ENCODE results near the gene ALX1. TPM values are rescaled to one million over a fixed set of nuclear protein-coding genes. Genes with fewer than 3 reads are reported as not detected.

The ALX1 gene
- total and polyA plus RNA-seq, 4 donors = not detected

GRCh38 chr12:85266356-85266755 is 13.7 kb upstream of the ALX1 start (continued):
- TF ChIP-seq, protein P1, sequence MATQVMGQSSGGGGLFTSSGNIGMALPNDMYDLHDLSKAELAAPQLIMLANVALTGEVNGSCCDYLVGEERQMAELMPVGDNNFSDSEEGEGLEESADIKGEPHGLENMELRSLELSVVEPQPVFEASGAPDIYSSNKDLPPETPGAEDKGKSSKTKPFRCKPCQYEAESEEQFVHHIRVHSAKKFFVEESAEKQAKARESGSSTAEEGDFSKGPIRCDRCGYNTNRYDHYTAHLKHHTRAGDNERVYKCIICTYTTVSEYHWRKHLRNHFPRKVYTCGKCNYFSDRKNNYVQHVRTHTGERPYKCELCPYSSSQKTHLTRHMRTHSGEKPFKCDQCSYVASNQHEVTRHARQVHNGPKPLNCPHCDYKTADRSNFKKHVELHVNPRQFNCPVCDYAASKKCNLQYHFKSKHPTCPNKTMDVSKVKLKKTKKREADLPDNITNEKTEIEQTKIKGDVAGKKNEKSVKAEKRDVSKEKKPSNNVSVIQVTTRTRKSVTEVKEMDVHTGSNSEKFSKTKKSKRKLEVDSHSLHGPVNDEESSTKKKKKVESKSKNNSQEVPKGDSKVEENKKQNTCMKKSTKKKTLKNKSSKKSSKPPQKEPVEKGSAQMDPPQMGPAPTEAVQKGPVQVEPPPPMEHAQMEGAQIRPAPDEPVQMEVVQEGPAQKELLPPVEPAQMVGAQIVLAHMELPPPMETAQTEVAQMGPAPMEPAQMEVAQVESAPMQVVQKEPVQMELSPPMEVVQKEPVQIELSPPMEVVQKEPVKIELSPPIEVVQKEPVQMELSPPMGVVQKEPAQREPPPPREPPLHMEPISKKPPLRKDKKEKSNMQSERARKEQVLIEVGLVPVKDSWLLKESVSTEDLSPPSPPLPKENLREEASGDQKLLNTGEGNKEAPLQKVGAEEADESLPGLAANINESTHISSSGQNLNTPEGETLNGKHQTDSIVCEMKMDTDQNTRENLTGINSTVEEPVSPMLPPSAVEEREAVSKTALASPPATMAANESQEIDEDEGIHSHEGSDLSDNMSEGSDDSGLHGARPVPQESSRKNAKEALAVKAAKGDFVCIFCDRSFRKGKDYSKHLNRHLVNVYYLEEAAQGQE (IDR thresholded peaks at IDR 0.05) = no peak
- TF ChIP-seq RAD21 (IDR thresholded peaks at IDR 0.05) = no peak

- TF ChIP-seq MAX (IDR thresholded peaks at IDR 0.05) (no peak), RXRA (IDR thresholded peaks at IDR 0.05) (no peak), FOXA2 (IDR thresholded peaks at IDR 0.05) (no peak), SP1 (IDR thresholded peaks at IDR 0.05) (no peak), TAF1 (conservative IDR thresholded peaks at IDR 0.05) (no peak), HNF4A (conservative IDR thresholded peaks at IDR 0.05) (no peak), CTCF (IDR thresholded peaks at IDR 0.05; ENCODE audit: low read depth, low read length, missing input control) (no peak), JUND (IDR thresholded peaks at IDR 0.05) (no peak), GABPA (IDR thresholded peaks at IDR 0.05 in 1 of 2, conservative IDR thresholded peaks at IDR 0.05 in 1 of 2) (no peak), FOXA1 (IDR thresholded peaks at IDR 0.05) (no peak)
- Histone ChIP-seq H3K4me3 (ENCODE audit: low read depth in 1 of 3, low read length in 3 of 3) (no peak overlapping the region), H3K4me1 (ENCODE audit: control insufficient read depth in 4 of 4, insufficient read depth in 4 of 4, low read length in 3 of 4) (peaks cover 2 to 12% (median 5%) of the 10 kb centered on the region in 4 donors), H3K27ac (ENCODE audit: low read depth in 1 of 2, low read length in 2 of 2) (no peak overlapping the region), H3K27me3 (ENCODE audit: control insufficient read depth in 4 of 4, insufficient read depth in 4 of 4, low read length in 3 of 4) (peaks cover 4 to 33% (median 7%) of the 10 kb centered on the region in 4 donors), H3K36me3 (ENCODE audit: control insufficient read depth in 4 of 4, insufficient read depth in 3 of 4, low read depth in 1 of 4, low read length in 3 of 4) (no peaks in the 10 kb centered on the region), H3K9me3 (ENCODE audit: control insufficient read depth in 4 of 4, low read length in 3 of 4) (peaks cover 0 to 4% (median 0%) of the 10 kb centered on the region in 4 donors), H3K9ac (ENCODE audit: low read depth in 1 of 2, low read length in 2 of 2) (no peak overlapping the region)
- 6% methylated on average over 37 of the region's 37 CpGs for WGBS
- no peak for DNase-seq (ENCODE audit: low spot score)
Measured at GRCh38 chr12:85273381-85274314, 6.4 kb upstream of the ALX1 start.

GRCh38 chr12:85274315-85274651 is 5.7 kb upstream of the ALX1 start:
- H3K27ac ChIP-seq (ENCODE audit: low read depth in 1 of 2, low read length in 2 of 2) = no peak overlapping the region
- no peak for DNase-seq (ENCODE audit: low spot score)
- no peak overlapping the region for H3K4me3 ChIP-seq (ENCODE audit: low read depth in 1 of 3, low read length in 3 of 3)
- 9% methylated on average over 8 of the region's 8 CpGs for WGBS
- no peak overlapping the region for H3K9ac ChIP-seq (ENCODE audit: low read depth in 1 of 2, low read length in 2 of 2)
- no peaks in the 10 kb centered on the region for H3K36me3 ChIP-seq (ENCODE audit: control insufficient read depth in 4 of 4, insufficient read depth in 3 of 4, low read depth in 1 of 4, low read length in 3 of 4)
- H3K4me1 ChIP-seq (ENCODE audit: control insufficient read depth in 4 of 4, insufficient read depth in 4 of 4, low read length in 3 of 4) = peaks cover 3 to 18% (median 5%) of the 10 kb centered on the region in 4 donors
- peaks cover 7 to 33% (median 11%) of the 10 kb centered on the region in 4 donors for H3K27me3 ChIP-seq (ENCODE audit: control insufficient read depth in 4 of 4, insufficient read depth in 4 of 4, low read length in 3 of 4)
- H3K9me3 ChIP-seq (ENCODE audit: control insufficient read depth in 4 of 4, low read length in 3 of 4) = peaks cover 0 to 4% (median 0%) of the 10 kb centered on the region in 4 donors
- TF ChIP-seq FOXA2 (IDR thresholded peaks at IDR 0.05) (no peak), SP1 (IDR thresholded peaks at IDR 0.05) (no peak), ATF3 (IDR thresholded peaks at IDR 0.05) (no peak), HNF4A (conservative IDR thresholded peaks at IDR 0.05) (no peak), TAF1 (conservative IDR thresholded peaks at IDR 0.05) (no peak), EGR1 (IDR thresholded peaks at IDR 0.05; ENCODE audit: low read depth in 2 of 2) (no peak), MAX (IDR thresholded peaks at IDR 0.05) (no peak), RXRA (IDR thresholded peaks at IDR 0.05) (no peak), NR2F2 (IDR thresholded peaks at IDR 0.05) (no peak), YY1 (IDR thresholded peaks at IDR 0.05) (no peak), CTCF (IDR thresholded peaks at IDR 0.05; ENCODE audit: low read depth, low read length, missing input control) (no peak), RAD21 (IDR thresholded peaks at IDR 0.05) (no peak), GABPA (IDR thresholded peaks at IDR 0.05 in 1 of 2, conservative IDR thresholded peaks at IDR 0.05 in 1 of 2) (no peak), JUND (IDR thresholded peaks at IDR 0.05) (no peak), ZBTB33 (IDR thresholded peaks at IDR 0.05) (no peak), HNF4G (IDR thresholded peaks at IDR 0.05) (no peak)
